Measurements from ENCODE around the gene PLCB1. TPM values are rescaled to one million over a fixed set of nuclear protein-coding genes. Genes with fewer than 3 reads are reported as not detected.

Gene PLCB1
- total and polyA plus RNA-seq, 2 of the 4 experiments (the other 2 are of a cell fraction): 5.6 to 16.1 TPM

DNA sequence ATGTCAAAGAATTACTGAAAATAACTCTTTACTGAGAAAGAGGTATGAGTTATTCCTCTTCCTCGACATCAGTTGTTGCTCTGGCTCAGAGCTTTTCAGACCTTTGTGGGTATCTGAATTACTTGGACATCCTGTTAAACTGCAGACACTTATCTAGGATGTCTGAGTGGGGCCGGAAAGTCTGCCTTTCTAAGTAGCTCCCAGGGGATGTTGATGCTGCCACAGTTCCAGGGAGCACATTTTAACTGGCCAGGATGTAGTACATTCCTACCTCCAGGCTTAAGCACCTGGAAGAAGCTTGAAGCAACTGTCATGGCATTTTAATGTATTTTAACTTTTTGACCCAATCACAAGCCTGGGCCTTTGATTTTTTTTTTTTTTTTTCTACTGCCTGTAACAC lies 671.0 kb downstream of the PLCB1 start:
- H2BK20ac ChIP-seq (ENCODE audit: low read depth, low read length): no peak overlapping the region
- H4K91ac ChIP-seq (ENCODE audit: insufficient read depth, low read depth, low read length): no peak overlapping the region
- H4K5ac ChIP-seq (ENCODE audit: low read depth, low read length): no peak overlapping the region
- H3K9me3 ChIP-seq (ENCODE audit: control insufficient read depth, insufficient read depth, low read length): no peaks in the 10 kb centered on the region
- DNase-seq (no peak), ATAC-seq (ENCODE audit: low read depth) (no peak)
- H3K9ac ChIP-seq (ENCODE audit: low read depth, low read length): no peak overlapping the region
- TF ChIP-seq RAD21 (IDR thresholded peaks at IDR 0.05; ENCODE audit: low read length) (no peak), USF2 (IDR thresholded peaks at IDR 0.05; ENCODE audit: low read depth, low read length) (no peak), SMC3 (IDR thresholded peaks at IDR 0.05; ENCODE audit: low read depth, low read length) (no peak), RCOR1 (IDR thresholded peaks at IDR 0.05; ENCODE audit: insufficient replicate concordance, low read length) (no peak), MXI1 (IDR thresholded peaks at IDR 0.05; ENCODE audit: borderline replicate concordance, low read depth, low read length) (no peak), POLR2A (IDR thresholded peaks at IDR 0.05; ENCODE audit: low read depth, low read length) (no peak)
- TF ChIP-seq, protein P1, sequence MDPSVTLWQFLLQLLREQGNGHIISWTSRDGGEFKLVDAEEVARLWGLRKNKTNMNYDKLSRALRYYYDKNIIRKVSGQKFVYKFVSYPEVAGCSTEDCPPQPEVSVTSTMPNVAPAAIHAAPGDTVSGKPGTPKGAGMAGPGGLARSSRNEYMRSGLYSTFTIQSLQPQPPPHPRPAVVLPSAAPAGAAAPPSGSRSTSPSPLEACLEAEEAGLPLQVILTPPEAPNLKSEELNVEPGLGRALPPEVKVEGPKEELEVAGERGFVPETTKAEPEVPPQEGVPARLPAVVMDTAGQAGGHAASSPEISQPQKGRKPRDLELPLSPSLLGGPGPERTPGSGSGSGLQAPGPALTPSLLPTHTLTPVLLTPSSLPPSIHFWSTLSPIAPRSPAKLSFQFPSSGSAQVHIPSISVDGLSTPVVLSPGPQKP (IDR thresholded peaks at IDR 0.05; ENCODE audit: borderline replicate concordance, low read depth, low read length): no peak
- no peak overlapping the region for H3K27ac ChIP-seq (ENCODE audit: insufficient read depth, low read length)
- H2AFZ ChIP-seq (replicated peaks; ENCODE audit: low read length, poor library complexity): no peak overlapping the region
- no peak overlapping the region for H3K4me3 ChIP-seq (ENCODE audit: insufficient read depth, low read depth, low read length)
- H3K23ac ChIP-seq (ENCODE audit: low read depth, low read length): no peak overlapping the region
- CTCF ChIA-PET: interaction anchor here (0.6 kb wide), 1 partner anchor 13 kb away, joined by 5 read pairs; no protein-coding TSS in a partner anchor
- in situ Hi-C loops (cut with MboI; ENCODE audit: low sequenced_read_pairs): no loop called here
- no peak overlapping the region for H2BK120ac ChIP-seq (ENCODE audit: low read depth, low read length)
- H3K27me3 ChIP-seq (ENCODE audit: control insufficient read depth, insufficient read depth, low read length): no peaks in the 10 kb centered on the region
- no peak overlapping the region for H3K18ac ChIP-seq (ENCODE audit: low read depth, low read length)
- no peaks in the 10 kb centered on the region for H3K79me1 ChIP-seq (ENCODE audit: low read depth in 1 of 2, low read length in 2 of 2)
- H2BK5ac ChIP-seq (ENCODE audit: low read depth, low read length, poor library complexity, severe bottlenecking): no peak overlapping the region
- BruUV-seq (replicated peaks): no TSS peak
- no peak overlapping the region for H4K8ac ChIP-seq (ENCODE audit: low read depth in 2 of 2, low read length in 2 of 2)
- dilution Hi-C loops (cut with HindIII; ENCODE audit: low sequenced_read_pairs, unreplicated experiment): no loop called here
- 83% methylated on average over 1 of the region's 2 CpGs; no CpG with 5 or more reads in 1 of the 2 experiments for WGBS, 2 experiments (ENCODE audit: extremely low coverage in 2 of 2, insufficient read length in 1 of 2)
- POLR2A ChIA-PET (ENCODE audit: unreplicated experiment): no interaction called here
- no peak overlapping the region for H3K4ac ChIP-seq (ENCODE audit: low read depth, low read length)
- H3K4me2 ChIP-seq (ENCODE audit: low read depth, low read length): no peak overlapping the region
- no peak overlapping the region for H2BK15ac ChIP-seq (ENCODE audit: low read depth, low read length)
- no peaks in the 10 kb centered on the region for H4K20me1 ChIP-seq (ENCODE audit: insufficient read depth, low read length)
- no peaks in the 10 kb centered on the region for H3K4me1 ChIP-seq (ENCODE audit: control insufficient read depth, insufficient read depth, low read length)
- H3K36me3 ChIP-seq (ENCODE audit: control insufficient read depth, insufficient read depth, low read length): no peaks in the 10 kb centered on the region
- H2AK5ac ChIP-seq (ENCODE audit: low read depth, low read length): no peak overlapping the region
- no peak overlapping the region for H3K56ac ChIP-seq (ENCODE audit: extremely low read depth, insufficient read depth, low read length)
- intact Hi-C loops (cut with micrococcal nuclease): no loop called here
- no peak overlapping the region; the same call in 1 of the 2 replicates for H3K14ac ChIP-seq (replicated peaks; ENCODE audit: low read depth, low read length)
- no peak overlapping the region for H2AK9ac ChIP-seq (replicated peaks; ENCODE audit: low read depth, low read length, poor library complexity)
- no peaks in the 10 kb centered on the region; the same call in 1 of the 2 replicates for H3K9me1 ChIP-seq (ENCODE audit: insufficient read depth, low read length)
